ENCODE measurements around the gene PAX5.

PAX5 gene

GRCh38 chr9:37053684-37054362, 19.8 kb upstream of the PAX5 start:
- TF ChIP-seq POLR2A (IDR thresholded peaks at IDR 0.05; ENCODE audit: low read length) (no peak), GATA1 (IDR thresholded peaks at IDR 0.05; ENCODE audit: low read depth, low read length) (no peak)
- DNase-seq = no peak

DNA sequence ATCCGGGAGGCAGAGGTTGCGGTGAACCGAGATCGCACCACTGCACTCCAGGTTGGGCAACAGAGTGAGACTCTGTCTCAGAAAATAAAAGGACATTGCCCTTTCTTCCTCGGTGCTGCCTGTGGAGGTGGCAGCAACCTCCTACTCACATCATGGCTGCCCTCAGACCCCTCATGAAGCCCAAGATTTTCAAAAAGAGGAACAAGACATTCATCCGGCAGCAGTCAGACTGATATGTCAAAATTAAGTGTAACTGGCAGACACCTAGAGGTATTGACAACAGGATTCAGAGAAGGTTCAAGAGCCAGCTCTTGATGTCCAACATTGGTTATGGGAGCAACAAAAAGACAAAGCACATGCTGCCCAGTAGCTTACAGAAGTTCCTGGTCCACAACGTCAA, 12.6 kb upstream of the PAX5 start:
- DNase-seq = no peak
- TF ChIP-seq GATA1 (IDR thresholded peaks at IDR 0.05; ENCODE audit: low read depth, low read length) (no peak), POLR2A (IDR thresholded peaks at IDR 0.05; ENCODE audit: low read length) (no peak)

DNA sequence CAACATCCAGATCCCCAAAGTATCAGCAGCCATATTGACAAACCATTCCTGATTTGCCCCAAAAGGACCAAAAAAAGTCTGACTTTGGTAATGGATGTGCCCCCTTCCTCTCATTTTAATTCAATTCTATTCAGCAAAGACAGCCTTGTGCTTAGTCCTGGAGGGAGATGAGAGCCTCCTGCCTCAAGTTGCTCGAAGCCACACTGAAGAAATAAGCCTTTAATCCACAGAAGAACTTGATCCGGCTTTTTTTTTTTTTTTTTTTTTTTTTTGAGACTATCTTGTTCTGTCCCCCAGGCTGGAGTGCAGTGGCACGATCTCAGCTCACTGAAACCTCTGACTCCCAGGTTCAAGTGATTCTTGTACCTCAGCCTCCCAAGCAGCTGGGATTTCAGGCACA, 8.4 kb upstream of the PAX5 start:
- DNase-seq = no peak
- no peak for TF ChIP-seq POLR2A (IDR thresholded peaks at IDR 0.05; ENCODE audit: low read length)
- TF ChIP-seq GATA1 (IDR thresholded peaks at IDR 0.05; ENCODE audit: low read depth, low read length) = no peak

GRCh38 chr9:37040508-37041127, 6.5 kb upstream of the PAX5 start:
- TF ChIP-seq GATA1 (IDR thresholded peaks at IDR 0.05; ENCODE audit: low read depth, low read length) (no peak), POLR2A (IDR thresholded peaks at IDR 0.05; ENCODE audit: low read length) (no peak)
- DNase-seq = no peak

DNA sequence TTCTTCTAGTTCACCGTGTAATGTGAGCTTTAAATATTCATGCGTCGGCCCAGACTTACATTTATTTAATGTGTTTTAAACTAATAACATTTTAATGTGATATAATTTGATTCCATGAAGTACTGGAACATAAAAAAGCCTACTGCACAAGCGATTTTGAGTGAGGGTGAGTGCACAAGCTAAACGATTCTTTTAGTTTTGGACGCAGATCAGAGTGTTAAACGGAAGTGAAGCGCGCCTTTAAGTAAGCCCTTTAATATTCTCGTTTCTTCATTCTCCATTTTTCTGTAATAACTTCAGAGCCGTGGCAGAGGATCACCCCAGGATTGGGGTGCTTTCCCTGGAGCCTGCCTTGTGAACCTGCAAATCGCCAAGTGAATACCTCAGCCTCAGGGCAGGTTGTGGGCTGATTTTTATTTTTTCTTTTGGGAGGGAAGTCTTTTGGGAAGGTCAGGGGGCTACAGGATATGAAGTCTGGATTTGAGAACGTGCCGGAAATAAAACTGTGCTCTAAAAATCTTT, 4.9 kb upstream of the PAX5 start:
- no peak for DNase-seq
- TF ChIP-seq POLR2A (IDR thresholded peaks at IDR 0.05; ENCODE audit: low read length) = no peak

DNA sequence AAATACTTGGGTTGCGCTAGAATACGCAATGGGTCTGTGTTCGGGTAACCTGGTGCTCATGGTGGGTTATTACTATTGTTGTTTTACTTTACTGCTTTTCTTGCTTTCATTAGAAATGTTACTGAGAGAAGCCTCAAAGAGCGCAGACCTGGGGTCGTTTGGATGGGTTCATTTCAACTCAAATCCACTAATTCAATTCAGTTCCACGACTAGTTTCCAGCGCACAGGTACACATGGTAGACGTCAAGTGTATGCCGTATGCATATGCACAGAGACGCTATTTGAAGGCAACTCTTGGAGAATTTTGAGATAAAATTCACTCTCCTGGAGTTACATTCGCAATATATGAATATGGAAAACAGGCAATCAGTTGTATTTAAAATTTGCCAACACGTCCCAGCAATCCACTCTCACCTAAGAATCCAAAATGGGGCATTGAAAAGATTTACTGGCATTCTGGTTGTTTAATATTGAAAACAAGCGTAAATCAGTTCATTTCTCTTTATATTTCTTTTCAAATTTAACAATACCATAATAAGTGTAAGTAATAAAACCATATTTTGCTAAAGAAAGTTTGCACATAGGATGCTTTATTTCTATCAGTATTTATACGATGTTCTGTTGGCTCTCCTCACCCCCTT, 4.4 kb upstream of the PAX5 start:
- DNase-seq = no peak
- TF ChIP-seq POLR2A (IDR thresholded peaks at IDR 0.05; ENCODE audit: low read length) (no peak), GATA1 (IDR thresholded peaks at IDR 0.05; ENCODE audit: low read depth, low read length) (no peak)

DNA sequence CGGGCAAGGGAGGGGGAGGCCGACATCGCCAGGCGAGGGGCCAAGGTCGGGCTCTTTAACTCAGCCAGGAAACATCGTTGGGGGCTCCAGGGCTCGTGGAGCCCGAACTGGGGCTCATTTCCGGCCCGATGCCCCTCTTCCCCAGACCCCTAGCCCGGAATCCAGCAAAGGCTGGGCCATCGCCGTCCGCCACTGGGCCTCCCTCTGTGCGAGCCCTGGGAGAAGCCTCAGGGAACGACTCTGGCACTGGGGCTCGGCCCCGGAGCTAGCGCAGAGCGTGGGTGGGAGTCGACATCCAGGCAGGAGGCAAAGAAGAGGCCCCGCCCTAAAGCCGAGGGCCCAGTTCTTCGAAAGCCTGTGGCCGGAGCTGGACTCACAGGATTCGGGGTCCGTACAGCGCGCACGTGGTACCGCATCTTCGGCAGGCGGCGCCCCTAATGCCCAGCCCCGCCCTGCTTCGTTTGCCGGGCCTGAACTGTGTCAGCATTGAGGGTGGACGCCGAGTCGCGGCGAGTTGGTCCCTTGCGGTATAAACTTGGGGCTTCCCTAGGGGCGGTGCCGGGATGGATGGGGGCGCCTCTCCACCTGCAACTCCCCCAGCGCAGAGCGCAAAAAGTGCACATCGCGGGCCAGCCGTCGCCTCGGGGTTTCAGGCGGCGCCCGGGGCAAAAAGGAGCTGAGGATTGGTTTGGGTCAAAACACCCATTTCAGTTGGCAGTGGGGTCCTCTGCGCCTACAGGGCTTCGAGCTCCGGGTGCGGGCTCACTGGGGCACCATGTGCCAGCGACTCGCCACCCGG, 3.6 kb upstream of the PAX5 start:
- TF ChIP-seq GATA1 (IDR thresholded peaks at IDR 0.05; ENCODE audit: low read depth, low read length) (no peak), POLR2A (IDR thresholded peaks at IDR 0.05; ENCODE audit: low read length) (no peak)
- DNase-seq = peak; percentile 19 to 32

DNA sequence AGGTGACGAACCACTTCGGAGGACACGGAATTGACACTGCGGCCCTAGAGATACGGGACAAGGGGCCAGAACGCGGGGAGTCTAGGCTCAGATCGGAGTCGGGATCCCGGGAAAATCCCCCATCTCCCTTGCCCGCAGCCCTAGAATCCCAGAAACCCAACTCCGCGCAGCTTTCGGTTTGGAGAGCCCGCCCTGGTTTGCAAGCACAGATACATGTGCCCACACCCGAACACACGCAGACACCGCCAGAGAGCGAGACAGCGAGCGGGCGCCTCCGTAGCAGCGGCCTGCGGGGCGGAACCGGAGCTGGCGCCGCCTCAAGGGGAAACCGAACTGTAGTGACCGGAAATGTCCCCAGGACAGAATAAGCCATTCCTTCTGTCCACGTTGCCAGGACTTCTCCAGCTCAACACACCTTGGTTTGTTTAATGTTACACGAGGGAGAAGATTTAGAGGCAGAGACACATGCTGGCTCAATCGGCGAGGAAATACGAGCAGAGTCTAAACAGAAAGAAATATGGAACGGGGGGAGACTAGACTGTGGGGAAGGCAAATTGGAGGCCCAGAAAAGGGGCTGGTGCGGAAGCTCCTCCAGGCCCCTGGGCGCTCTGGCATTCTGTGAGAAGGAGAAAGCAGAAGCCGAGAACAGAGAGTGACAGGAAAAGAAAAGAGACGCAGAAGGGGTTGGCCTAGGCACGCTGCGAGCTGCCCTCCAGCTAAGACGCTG, 2.9 kb upstream of the PAX5 start:
- TF ChIP-seq GATA1 (IDR thresholded peaks at IDR 0.05; ENCODE audit: low read depth, low read length) (no peak), POLR2A (IDR thresholded peaks at IDR 0.05; ENCODE audit: low read length) (no peak)
- DNase-seq = peak; percentile 64 to 69

- no peak for TF ChIP-seq GATA1 (IDR thresholded peaks at IDR 0.05; ENCODE audit: low read depth, low read length)
- no peak for TF ChIP-seq POLR2A (IDR thresholded peaks at IDR 0.05; ENCODE audit: low read length)
- peak; percentile 31 to 50 for DNase-seq
These were observed 2.3 kb upstream of the PAX5 start for GRCh38 chr9:37036371-37036775.

- peak in 1 of 2 experiments; percentile 40 for DNase-seq
These were observed 1.7 kb upstream of the PAX5 start for GRCh38 chr9:37035648-37036370.

DNA sequence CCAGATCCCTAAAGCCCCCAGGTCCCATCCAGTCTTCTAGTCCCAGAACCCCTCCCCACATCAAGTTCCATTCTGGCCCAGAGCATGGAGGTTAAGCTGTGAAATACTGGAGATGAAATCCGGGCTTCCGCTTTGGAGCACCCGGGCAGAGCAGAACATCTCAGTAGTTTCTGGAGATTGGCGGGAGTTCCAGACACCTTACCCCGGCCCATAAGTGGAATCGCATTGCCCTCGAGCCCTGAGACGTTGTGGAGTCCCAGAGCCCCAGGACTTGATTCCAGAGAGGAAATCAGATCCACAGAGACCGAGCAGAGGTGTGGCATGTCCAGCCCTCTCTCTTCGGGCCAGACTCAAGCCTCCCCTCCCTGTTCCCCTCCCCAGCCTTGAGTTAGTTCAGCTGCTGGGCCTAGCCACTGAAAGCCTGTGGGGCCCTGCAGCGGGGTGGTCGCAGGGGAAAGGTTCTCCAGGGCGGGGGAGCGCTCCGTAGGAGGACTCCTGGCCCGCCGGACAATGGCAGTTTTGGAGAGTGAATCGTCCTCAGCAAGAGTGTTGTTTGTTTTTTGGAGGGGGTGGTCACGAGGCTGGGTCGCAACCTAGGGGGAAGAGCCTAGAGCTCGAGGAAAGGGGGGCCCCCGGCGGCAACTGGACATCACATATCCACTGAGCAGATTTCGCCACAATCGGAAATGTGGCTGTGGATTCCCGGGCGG, 1.0 kb upstream of the PAX5 start:
- TF ChIP-seq POLR2A (IDR thresholded peaks at IDR 0.05; ENCODE audit: low read length) = no peak
- no peak for TF ChIP-seq GATA1 (IDR thresholded peaks at IDR 0.05; ENCODE audit: low read depth, low read length)
- DNase-seq = peak in 1 of 2 experiments; percentile 29

More at GRCh38 chr9:37035648-37036370, 1.7 kb upstream of the PAX5 start:
- TF ChIP-seq GATA1 (IDR thresholded peaks at IDR 0.05; ENCODE audit: low read depth, low read length) (no peak), POLR2A (IDR thresholded peaks at IDR 0.05; ENCODE audit: low read length) (no peak)

DNA sequence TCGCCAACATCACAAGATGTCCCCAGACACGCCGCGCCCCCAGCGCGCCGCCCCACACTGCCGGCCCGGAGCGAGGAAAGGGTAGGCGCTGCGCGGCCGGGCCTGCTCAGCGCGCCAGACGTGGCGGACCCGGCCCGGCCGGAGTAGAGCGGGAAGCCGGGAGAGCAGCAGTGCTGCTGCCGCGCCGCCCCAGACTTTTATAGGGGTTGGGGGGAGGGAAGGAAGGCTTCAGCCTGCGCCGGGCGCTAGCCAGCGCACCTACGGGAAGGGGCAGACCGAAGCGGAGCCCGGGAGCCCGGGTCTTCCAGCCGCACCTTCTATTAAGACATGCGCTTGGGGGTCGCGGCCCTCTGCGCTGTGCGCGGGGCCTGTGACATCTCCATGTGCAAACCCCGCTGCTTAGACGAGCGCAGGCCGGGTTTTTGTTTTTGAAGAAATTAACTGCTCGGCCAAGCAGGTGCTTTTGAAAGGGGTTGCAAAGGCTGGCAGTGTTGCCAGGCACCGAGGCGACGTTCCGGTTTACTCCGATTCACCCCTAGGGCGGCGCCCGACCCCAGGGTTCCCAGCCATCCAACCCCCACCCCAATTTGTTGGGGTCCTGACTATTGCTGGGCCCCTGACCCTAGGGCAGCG, 353 bp upstream of the PAX5 start:
- peak; percentile 27 to 32 for DNase-seq
- TF ChIP-seq POLR2A (IDR thresholded peaks at IDR 0.05; ENCODE audit: low read length) (no peak), GATA1 (IDR thresholded peaks at IDR 0.05; ENCODE audit: low read depth, low read length) (no peak)
